Measurements from ENCODE around the gene TRIM7. TPM values are rescaled to one million over a fixed set of nuclear protein-coding genes. Genes with fewer than 3 reads are reported as not detected.

TRIM7 gene
- total and polyA plus RNA-seq, 9 of the 15 experiments (the other 6 are each of a cell fraction or from before 2014, with no cell fraction given) = 2.6 to 14.9 (median 8.9) TPM

DNA sequence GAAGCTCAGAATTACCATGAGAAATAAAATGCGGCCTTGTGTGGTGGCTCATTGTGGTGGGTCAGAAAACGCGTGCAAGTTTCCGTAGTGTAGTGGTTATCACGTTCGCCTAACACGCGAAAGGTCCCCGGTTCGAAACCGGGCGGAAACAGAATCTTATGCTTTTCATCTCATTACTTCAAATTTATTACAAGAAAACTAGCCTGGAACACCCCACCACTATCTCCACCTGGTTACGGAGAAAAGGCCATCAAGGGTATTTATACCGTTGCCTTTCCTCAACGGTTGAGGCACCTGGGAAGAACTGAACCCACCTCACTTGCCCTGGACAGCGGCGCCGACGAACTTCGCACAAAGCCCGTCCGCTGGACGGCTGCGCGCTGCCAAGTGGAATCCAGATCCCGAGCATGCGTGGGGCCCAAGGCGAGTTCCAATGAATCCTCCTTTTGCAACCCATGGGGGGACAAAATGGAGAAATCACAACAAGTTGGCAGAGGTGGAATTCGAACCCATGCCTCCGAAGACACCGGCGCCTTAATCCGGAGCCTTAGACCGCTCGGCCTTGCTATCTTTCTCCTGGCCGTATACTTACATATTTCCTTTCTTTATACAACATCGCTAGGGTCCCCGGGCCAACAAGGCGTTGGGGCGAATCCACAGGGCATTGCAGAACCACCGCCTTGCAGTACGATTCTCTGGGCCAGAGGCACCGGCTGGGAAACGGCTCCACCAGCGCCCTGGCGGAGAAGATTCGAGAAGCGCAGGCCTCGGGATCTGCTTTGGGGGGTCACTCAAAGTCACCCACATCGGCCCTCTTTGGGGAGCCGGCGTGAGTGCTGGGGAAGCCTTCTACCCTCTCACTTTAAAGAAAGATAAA lies 40.7 kb downstream of the TRIM7 start (continued):
- no peak for TF ChIP-seq NONO (IDR thresholded peaks at IDR 0.05; ENCODE audit: low read depth in 2 of 2, low read length in 1 of 2)
- TF ChIP-seq EGR1 (conservative IDR thresholded peaks at IDR 0.05) = no peak
- peak; percentile 19 for TF ChIP-seq HNRNPLL (IDR thresholded peaks at IDR 0.05; ENCODE audit: low read depth, low read length, poor library complexity, severe bottlenecking)
- TF ChIP-seq IFI16 (CRISPR knock-in tag; IDR thresholded peaks at IDR 0.05) = no peak
- 0 out of 2 replicates have a peak, but pooled peaks have one; percentile 12 for TF ChIP-seq HDAC2 (IDR thresholded peaks at IDR 0.05)
- 0 out of 2 replicates have a peak, but pooled peaks have one; percentile 9 for TF ChIP-seq ZSCAN29 (IDR thresholded peaks at IDR 0.05)
- no peak for TF ChIP-seq ILK (tag; IDR thresholded peaks at IDR 0.05; ENCODE audit: borderline replicate concordance, low read depth)
- peak; percentile 69 for TF ChIP-seq ADNP (tag; IDR thresholded peaks at IDR 0.05)
- peak; percentile 72 for TF ChIP-seq POLR3A (IDR thresholded peaks at IDR 0.05; ENCODE audit: borderline replicate concordance, extremely low read depth, insufficient read depth, insufficient read length)
- 0 out of 2 replicates have a peak, but pooled peaks have one; percentile 27 for TF ChIP-seq CBX1 (IDR thresholded peaks at IDR 0.05; ENCODE audit: low read depth)
